NCI-H524 (cell line): Measurements from ENCODE around the gene SH3BGR.
A peak's percentile ranks its signal among the peaks of the same experiment; 100 is the strongest.
"Not testable (repeated sequence)": the region's sequence is repeated elsewhere in the genome, so short reads cannot be mapped to it uniquely, and the experiment has no call there.

ENCODE experiments used
- DNase-seq, 2 experiments: peaks; one replicate each; lab custom pipeline; 2025; lab: John Stamatoyannopoulos, UW

Gene SH3BGR

GRCh38 chr21:39515684-39516472 lies 64.1 kb downstream of the SH3BGR start:
- DNase-seq = no peak

GRCh38 chr21:39518055-39518846 lies 66.5 kb downstream of the SH3BGR start:
- peak; percentile 51 to 84 for DNase-seq

- no peak for DNase-seq
These were observed 67.1 kb downstream of the SH3BGR start for GRCh38 chr21:39518847-39519210.

GRCh38 chr21:39519835-39520234 lies 68.1 kb downstream of the SH3BGR start:
- DNase-seq = no peak

GRCh38 chr21:39523399-39523798 lies 71.6 kb downstream of the SH3BGR start:
- no peak for DNase-seq

- DNase-seq = no peak
These were observed 72.1 kb downstream of the SH3BGR start for GRCh38 chr21:39523915-39524314.

GRCh38 chr21:39525129-39525528 lies 73.4 kb downstream of the SH3BGR start:
- DNase-seq = no peak

- no peak for DNase-seq
These were observed 73.8 kb downstream of the SH3BGR start for GRCh38 chr21:39525601-39526000.

- no peak for DNase-seq
These were observed 75.4 kb downstream of the SH3BGR start for GRCh38 chr21:39527067-39527595.

- no peak for DNase-seq
These were observed 76.1 kb downstream of the SH3BGR start for GRCh38 chr21:39527664-39528381.

- no peak for DNase-seq
These were observed 77.3 kb downstream of the SH3BGR start for GRCh38 chr21:39529026-39529425.

GRCh38 chr21:39531064-39531463 lies 79.3 kb downstream of the SH3BGR start:
- no peak for DNase-seq

GRCh38 chr21:39531840-39532239 lies 80.1 kb downstream of the SH3BGR start:
- DNase-seq = no peak

GRCh38 chr21:39533545-39534380 lies 82.0 kb downstream of the SH3BGR start:
- DNase-seq = peak in 1 of 2 experiments; percentile 35

- DNase-seq = no peak
These were observed 84.1 kb downstream of the SH3BGR start for GRCh38 chr21:39535646-39536437.

- no peak for DNase-seq
These were observed 85.1 kb downstream of the SH3BGR start for GRCh38 chr21:39536835-39537234.

- DNase-seq = no peak
These were observed 85.8 kb downstream of the SH3BGR start for GRCh38 chr21:39537571-39537970.

- DNase-seq = no peak
These were observed 86.8 kb downstream of the SH3BGR start for GRCh38 chr21:39538453-39539042.

- not testable (repeated sequence) for DNase-seq
These were observed 88.6 kb downstream of the SH3BGR start for GRCh38 chr21:39540367-39540766.

- DNase-seq = no peak
These were observed 91.0 kb downstream of the SH3BGR start for GRCh38 chr21:39542736-39543135.
